NCI-H1092 (cell line): ENCODE measurements around the gene MGAT1.
"Not testable (repeated sequence)": the region's sequence is repeated elsewhere in the genome, so short reads cannot be mapped to it uniquely, and the experiment has no call there.

Experiments
- DNase-seq: peaks from one replicate; lab custom pipeline; 2025; lab: John Stamatoyannopoulos, UW

The MGAT1 gene

DNA sequence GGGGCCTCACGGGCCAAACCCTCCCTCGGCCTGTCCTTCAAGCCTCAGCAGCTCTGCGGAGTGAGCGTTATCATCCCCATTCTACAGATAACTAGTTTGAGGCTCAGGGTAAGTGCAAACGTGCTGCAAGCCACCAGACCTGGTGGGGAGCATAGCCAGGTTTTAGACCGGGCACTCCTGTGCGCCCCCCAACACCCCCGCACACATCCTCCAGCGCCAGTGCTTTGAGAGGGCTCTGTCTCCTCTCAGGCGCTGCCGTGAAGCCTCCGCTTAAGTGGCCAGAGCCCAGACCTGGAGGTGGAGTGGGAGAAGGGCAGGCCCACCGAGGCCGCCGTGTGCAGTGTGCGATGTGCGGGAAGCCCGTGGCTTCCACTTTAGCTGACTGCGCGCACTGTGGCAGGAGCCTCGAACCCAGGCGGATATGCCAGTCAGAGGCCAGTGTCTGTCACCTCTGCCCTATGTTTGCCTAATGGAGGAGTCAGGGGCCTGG is 1.6 kb upstream of the MGAT1 start:
- no peak for DNase-seq

DNA sequence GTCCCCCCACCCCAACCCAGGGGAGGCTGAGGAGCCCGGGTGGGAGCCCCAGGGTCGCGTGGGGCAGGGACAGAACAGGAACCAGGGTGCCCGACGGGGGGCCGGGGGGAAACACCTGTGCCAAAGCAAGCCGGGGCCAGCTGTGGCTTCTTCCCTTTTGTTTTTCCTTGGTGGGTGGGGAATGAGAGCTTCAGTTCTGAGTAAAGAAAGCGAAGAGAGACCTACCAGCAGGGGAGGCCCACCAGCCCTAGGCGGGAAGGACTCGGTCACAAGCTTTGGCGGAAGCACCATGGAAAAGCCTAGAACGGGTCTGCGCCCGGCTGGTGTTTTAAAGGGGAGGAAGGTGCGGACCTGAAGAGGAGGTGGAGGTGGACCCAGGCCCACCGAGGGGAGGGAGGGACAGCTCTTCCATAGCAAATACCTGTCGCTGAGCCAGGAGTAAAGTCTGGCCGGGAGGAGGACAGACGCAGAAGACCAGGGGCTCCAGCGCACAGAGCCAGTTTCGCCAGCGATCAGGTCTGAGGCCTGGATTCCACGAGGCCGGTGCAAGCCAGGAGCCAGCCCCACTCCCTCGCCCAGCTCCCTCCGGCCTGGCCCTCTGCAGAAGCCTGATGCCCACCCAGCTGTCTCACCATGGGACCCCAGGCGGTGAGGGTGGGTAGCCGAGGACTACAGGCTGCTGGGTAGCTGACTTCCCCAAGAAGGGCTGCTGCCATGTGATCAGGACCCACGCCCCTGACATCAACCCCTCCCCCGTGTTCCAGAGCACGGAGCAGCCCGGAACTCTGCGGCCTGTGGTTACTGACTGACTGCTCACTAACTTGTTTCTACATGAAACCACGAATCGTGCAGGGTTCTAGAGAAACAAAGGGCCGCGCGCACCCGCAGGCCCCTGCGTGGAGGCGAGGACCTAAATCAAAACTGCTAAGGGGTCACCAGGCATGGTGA is 849 bp upstream of the MGAT1 start:
- DNase-seq = no peak

DNA sequence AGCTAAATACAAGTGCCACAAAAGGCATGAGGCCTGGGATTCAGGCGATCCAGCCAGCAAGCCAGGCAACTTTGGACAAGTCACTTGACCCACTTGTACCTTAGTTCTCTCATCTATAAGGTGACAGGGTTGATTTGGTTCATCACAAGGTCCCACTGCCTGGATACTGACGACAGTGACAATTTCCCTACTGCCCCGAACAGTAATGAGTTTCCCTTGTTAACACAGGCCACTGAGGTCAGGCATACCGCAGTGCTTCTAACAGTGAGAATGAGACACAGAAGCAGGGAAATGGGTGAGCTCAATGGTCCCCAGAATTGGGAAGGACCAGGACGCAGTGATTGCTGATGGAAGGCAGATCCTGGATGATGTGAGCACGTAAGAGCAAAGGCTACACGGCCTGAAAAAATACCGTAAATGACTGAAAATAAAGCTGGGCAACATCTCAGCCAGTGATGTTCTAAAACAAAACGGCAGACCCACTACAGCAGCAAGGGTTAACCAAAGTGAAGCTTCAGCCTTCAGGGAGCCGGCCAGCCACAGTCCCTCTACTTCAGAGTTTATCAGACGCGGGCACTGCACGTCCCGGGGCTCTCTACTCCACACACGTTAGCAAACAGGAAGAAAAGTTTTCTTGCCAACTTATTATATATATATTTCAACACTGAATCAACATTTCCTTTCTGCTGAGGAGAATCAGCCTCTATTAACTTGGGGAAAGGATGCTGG is 846 bp downstream of the MGAT1 start:
- no peak for DNase-seq

DNA sequence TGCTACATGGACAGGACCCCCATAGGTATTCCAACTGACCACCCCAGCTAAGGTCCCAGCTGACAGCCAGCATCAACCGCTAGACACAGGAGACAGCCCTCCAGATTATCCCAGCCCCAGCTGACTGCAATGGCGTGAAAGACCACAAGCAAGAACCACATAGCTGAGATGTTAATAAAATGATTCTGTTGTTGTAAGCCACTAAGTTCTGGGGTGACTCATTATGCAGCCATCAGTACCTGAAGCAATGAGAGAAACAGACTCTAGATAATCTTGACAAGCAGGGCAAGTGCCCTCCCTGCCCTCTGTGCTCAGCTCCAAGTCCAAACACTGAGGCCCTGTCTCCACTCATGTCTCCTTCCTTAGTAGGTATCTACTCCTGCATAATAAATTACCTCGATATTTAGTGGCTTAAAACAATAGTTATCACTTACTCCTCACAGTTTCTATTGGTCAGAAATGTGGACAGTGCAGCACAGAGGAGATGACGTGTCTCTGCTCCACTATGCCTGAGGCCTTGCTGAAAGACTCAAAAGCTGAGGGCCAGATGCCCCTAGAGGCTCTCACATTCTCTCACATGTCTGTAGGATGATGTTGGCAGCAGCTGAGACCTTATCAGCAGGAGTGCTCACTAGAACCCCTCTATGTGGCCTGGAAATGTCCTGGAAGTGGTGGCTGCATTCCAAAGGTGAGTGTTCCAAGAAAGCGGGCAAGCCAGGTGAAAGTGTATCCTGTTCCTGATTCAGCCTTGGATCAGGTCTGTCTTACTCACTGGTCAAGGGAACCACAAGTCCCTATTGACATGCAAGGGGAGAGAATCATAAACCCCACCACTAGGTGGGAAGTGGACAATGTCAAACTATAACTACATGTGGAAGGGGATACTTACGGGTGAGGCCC is 2.5 kb downstream of the MGAT1 start:
- DNase-seq = no peak

DNA sequence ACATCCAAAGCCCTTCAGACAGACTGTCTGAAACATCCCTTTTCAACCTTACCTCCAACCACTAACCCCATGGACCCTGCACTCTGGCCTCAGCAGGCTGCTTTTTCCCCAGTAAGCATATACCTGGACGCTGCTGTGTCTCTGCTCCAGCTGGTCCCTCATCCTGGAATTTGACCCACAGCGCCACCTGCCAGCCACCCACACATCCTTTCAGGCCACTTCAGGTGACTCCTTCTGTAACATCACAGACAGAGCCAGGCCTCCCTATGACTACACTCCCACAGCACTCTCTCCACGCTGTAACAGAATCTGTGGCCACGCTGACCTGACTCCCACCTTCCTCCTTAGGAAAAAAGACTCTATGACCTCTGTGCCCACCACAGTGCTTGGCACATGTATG is 3.4 kb downstream of the MGAT1 start:
- no peak for DNase-seq

DNA sequence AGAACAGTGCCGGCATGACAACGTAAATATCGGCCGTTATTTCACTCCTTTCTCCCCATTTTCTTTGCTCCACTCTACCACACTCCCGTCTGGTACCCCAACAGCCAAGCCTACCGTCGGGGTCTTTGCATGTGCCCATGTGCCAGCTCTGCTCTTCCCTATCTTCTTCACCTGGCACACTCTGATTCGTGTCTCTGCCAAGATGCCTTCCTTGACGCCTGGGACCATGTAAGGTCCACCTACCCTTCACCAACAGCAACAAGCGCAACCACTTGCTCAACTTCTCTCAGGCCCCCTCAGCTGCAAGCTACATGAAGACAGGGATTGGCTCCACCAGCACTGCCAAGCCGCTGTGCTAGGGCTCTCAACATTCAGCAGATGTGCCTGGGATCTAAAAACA is 4.4 kb downstream of the MGAT1 start:
- no peak for DNase-seq

DNA sequence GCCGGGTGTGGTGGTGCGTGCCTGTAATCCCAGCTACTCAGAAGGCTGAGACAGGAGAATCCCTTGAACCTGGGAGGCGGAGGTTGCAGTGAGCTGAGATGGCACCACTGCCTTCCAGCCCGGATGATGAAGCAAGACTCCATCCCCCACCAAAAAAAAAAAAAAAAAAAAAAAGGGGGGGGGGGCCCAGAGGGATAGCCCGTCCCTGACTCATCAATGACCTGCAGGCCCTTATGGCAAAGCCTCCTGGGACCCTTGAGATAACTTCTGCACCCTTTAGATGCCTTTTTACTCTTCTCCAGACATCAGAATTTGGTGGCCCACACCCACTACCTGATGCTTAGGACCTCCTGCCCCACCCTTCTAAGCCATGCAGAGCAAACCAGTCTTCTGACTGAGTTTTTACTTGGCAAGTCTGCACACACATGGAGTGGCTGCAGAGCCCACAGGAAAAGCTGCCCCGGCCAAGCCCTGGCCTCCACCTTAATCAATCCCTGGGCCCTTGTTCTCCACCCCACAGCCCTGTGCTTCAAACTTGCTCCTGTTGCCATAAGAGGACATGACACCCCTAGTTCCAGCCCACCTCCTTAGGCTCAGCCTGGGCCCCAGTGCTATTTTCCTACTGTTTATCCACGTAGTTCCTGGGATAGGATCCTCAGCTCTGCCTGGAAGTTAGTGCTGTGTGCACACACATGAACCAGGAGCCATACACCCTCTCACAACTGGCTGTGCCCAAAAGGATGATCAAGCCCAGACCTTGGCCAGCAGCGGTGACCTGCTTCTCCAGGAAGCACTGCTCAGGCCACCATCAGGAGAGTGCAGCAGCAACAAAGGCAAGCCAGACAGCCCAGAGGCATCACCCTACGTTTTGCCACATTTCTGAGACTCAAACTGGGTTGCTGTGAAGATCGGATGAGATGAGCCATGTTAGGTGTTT is 5.1 kb downstream of the MGAT1 start:
- DNase-seq = no peak

DNA sequence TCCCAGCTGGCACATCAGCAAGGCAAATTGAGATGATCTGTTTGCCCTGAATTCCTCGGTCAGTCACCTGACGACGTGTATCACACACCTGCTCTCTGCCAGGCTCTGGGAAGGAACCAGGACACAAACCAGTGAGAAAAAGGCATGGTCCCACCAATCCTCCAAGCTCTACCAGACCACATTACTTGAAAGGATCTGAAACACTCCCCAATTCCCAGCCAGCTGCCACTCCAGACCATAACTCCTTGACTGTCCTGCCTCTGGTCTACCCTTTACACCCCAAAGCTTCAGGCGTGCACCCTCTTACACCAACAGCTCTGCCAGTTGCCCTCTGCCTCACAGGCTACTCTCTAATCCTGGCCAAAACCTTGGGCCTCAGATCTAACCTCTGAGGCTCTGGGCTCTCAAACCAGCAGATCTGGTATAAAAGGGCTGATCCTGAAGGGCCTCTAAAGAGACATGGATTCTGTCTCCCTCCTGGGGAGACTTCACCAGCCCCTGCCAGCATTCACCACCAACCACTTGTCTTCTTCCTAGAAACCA is 6.8 kb downstream of the MGAT1 start:
- DNase-seq = no peak

DNA sequence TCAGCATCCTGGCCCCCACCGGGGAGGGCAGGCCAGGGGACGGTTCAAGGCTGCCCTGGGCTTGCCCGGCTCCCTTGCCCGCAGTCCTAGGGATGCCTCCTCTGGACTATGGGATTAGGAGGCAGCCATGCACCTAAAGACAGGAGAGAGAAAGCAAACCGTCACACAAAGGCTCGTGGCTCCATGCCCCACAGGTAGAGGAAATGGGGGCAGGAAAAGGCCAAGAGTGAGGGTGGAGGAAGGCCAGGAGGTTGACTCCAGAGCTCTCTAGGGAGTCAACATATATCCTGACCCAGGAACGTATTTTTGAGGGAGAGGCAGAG is 9.7 kb downstream of the MGAT1 start:
- DNase-seq = no peak

DNA sequence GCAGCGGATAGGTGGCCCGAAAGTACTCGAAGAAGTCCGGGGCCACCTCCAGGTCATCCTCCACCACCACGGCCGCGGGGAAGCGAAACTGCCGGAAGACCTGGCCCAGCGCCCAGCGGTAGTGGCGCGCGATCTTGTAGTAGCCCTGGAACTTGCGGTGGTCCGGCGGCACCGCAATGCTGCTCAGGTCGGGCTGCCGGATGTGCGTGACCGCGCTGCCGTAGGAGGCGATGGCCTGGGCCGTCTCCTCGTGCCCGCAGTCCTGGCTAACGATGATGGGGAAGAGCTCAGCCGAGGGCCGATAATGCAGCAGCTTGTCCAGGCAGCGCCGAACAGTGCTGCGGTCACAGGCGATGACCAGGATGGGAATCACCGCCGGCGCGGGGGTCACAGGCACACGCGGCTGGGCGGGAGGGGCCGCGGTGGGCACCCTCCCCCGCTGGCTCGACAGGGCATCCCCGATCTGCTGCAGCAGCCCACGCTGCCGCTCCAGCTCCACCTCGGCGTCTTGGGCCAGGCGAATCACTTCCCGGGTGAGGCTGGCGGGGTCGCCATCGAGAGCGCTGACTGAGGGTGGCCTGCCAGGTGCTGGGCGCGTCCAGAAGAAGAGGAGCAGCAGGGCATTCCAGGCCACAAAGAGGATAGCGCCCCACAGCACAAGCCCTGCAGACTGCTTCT is 10.2 kb downstream of the MGAT1 start:
- no peak for DNase-seq

DNA sequence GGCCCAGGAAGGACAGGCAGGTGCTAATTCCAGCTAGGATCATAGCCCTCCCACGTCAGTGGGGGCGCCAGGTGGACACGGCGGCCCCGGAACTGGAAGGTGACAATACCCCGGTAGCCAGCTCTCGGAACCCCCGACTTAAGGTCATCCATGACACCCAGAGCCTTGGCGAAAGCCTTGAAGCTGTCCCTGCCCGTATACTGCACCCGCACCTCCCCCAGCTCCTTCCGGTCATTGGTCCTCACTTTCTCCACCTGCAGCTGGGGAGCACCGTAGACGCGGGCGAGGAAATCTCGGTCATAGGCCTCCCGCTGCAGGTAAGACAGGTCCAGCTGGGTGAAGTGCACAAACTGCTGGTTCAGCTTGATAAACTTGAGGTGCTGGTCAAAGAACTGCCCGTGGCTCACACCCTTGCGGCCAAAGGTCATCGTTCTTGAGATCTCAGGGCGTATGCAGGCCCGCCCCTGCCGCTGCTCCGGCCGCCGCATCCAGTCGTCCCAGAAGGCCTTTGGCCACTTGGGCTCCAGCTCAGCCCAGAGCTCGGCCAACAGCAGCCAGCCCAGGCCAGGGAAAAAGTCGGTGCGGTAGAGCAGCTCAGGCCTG is 10.9 kb downstream of the MGAT1 start:
- no peak for DNase-seq

DNA sequence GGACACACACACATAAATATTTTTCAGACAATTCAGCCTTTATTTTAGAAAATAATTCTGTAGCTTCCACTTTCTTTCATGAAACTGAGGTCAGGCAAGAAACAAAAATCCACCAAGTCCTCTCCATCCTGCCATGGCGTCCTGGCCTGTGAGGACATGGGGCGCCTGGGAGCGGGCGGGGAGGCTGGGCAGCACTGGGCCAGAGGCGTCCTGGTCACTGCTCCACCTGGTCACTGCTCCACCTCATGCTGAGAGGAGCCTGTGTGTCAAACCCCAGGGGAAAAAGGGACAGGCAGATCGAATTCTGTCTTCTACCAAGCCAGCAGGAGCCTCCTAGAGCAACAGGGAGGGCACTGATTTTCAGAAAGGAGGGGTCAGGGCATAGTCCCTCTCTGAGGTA is 12.1 kb downstream of the MGAT1 start:
- no peak for DNase-seq

DNA sequence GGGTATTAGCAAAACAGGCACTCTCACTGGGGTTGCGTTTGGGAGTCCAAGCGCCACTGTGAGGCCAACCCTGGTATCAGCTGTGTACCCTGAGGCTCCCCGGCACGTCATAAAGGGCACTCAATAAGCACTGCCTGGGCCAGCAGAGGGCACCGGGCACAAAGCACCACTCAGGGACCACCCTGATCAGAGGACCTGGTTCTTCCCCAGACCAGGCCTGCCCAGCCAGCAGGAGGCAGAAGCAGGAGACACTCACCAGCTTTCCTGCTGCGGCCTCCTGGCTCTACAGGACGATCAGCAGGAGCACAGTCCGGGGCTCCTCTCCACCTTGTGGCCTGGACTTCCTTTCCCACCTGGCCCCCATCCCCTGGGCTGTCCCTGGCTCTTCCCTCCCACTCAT is 12.6 kb downstream of the MGAT1 start:
- DNase-seq = no peak

DNA sequence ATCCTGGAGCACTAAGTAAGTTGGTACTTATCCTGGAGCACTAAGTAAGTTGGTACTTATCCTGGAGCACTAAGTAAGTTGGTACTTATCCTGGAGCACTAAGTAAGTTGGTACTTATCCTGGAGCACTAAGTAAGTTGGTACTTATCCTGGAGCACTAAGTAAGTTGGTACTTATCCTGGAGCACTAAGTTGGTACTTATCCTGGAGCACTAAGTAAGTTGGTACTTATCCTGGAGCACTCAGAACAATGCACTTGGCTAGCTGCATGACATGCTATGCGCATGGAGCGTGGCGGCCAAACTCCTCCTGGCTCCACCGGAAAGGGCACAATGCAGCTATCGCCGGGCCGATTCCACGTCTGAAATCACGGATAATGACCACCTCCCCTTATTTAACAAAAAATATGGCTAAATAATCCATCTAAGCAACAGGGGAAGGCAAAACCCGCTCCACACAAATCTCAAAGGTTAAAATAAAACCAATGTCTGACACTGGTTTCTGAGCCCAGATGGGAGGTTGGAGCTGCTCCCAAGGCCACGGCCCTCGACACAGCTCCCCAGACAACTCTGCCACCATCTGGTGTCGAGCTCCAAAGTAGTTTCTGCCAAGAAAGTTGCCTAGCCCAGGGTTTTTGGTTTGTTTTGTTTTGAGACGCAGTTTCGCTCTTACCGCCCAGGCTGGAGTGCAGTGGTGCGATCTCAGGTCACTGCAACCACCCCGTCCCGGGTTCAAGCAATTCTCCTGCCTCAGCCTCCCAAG is 13.8 kb downstream of the MGAT1 start:
- not testable (repeated sequence) for DNase-seq

DNA sequence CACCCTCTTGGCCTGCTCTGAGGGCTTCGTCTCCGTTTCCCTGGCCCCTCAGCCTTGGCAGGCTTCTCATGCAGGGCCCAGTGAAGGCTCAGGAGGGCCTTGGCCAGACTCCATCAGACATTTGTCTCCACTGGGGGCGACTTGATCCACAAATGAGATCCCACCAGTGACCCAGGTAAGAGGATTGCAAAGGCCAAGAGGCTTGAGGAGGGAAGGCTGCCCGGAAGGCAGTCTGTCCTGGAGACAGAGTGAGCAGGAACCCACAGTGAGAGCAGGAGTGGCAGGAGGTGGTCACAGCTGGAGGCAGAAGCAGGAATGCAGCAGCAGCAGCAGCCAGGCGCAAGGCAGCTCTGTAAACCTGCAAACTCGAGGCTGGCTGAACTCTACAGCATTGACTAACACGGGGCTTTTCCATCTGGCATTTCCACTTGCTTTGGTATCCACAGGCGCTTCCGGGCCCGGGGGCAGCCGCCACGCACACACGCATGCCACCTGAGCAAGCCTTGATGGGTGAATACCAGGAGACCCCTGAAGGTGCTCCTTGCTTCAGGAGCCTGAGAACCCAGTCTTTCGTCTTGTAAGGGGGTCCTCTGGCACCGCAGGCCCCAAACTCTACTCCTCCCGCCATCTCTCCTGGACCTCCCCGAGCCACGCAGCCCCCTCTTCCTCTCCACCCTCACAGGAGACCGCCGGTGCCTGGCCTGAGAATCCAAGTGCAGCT is 14.7 kb downstream of the MGAT1 start:
- no peak for DNase-seq

DNA sequence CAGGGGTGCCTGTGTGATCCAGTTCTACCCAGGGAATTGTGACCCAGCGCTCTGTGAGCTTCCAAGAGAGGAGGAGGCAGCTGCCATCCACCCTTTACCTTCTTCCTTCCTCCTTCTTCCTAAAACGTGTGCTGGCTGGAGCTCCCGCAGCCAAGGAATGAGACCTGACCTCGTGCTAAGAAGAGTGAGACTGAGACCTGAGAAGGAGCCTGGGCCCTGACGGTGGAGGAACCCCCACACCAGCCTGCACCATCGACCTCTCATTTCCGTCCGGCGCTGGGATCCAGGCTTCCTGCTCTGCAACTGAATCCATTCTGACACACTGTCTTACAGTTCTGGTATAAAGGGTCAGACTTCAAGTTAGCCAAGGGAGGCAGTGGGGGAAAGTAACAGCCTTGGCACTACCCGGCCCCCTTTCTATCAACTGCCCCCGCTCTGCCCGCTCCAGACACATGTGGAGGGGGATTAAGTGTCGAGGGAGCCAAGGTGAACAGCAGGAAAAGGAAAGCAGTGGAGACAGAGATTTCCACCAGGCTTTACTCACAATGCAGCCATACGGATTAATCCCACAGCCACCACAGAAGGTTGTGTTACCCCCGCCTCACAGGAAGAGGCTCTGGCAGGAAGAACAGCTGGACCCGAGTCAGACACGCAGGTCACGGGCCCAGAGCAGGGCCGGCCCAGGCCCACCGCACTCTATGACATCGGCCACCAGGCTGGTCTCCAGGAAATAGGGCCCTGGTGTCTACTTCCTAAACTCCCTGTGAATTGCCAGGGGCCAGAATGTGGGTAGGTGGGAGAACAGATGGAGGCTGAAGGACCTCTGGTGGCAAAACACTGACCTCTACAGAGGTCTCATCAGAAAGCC is 15.8 kb downstream of the MGAT1 start:
- no peak for DNase-seq

DNA sequence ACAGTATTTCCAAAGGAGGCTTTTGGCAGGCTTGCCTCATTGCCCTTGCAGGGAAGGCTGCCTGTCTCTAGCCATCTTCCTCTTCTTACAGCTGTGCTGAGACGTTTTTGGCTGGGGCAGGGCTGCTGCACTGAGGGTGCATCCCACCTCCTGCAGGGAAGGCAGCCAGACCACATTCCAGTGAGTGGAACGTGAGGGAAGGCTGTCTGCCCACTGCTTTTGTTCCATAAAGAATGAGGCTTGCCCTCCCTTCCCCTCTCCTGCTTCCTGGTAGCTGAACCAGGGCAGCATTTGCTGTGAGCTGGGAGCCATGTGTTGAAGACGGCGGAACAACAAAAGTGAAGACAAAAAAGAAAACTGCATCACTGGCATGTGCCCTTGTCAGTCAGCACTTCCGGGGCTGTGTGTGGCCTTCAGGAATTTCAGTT is 16.8 kb downstream of the MGAT1 start:
- DNase-seq = no peak
